NT2/D1 (cell line): Measurements from ENCODE around the gene CSNK1G1.

Source experiments
- SUZ12 ChIP-seq: IDR thresholded peaks from 2 replicates; pipeline ENCODE4 v1.6.1; 2011; ENCODE audit not compliant: insufficient read length, insufficient read depth; ENCODE audit errors: extremely low read depth
- YY1 ChIP-seq: IDR thresholded peaks from 2 replicates; pipeline ENCODE4 v1.6.1; 2011; ENCODE audit not compliant: insufficient read length, insufficient read depth
- ZNF274 ChIP-seq: IDR thresholded peaks from 2 replicates; pipeline ENCODE4 v1.6.1; 2011; ENCODE audit warnings: mild to moderate bottlenecking, low read depth, low read length

DNA sequence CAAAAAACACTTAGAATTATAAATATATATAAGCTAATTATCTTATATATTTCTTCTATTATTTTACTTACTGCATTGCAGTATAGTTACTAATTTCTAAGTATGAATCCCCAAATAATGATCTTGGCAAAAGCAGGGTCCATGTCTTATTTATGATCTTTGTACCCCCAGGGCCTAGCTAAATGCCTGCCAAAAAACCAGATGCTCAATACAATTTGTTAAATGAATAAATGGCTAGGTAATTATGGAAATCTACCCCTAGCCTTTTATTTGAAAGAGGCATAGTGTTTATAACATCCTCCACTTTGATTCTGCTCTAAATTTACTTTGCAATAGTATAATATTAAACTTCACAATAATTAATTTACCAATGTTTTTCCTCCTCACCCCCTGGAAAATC is 69.5 kb downstream of the CSNK1G1 start:
- TF ChIP-seq YY1 = no peak
- no peak for TF ChIP-seq ZNF274
- no peak for TF ChIP-seq SUZ12
